Measurements from ENCODE around the gene SLC35F3. TPM values are rescaled to one million over a fixed set of nuclear protein-coding genes. Genes with fewer than 3 reads are reported as not detected.

SLC35F3 gene
- total and polyA plus RNA-seq, 12 donors: 0.12 to 3.2 (median 0.46) TPM

DNA sequence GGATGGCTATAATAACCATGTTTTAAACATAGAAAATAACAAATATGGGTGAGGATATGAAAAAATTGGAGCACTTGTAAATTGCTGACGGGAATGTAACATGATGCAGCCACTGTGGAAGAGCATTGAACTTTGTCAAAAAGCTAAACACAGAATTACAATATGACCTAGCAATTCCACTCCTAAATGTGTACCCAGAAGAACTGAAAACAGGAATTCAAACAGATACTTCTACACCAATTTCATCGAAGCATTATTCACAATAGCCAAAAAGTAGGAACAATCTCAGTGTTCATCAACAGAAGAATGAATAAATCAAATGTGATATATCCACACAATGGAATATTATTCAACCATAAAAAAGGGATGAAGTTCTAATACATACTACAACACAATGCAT, 436.1 kb downstream of the SLC35F3 start:
- peaks cover 0 to 14% (median 10%) of the 10 kb centered on the region in 3 donors for H3K9me3 ChIP-seq (replicated peaks in 1 of 3)
- no peaks in the 10 kb centered on the region for H3K4me1 ChIP-seq (replicated peaks in 1 of 2)
- H3K27me3 ChIP-seq: no peaks in the 10 kb centered on the region
- DNase-seq: no peak
- H3K36me3 ChIP-seq (replicated peaks in 1 of 2): no peaks in the 10 kb centered on the region
- no peak for TF ChIP-seq POLR2A (IDR thresholded peaks at IDR 0.05)
- TF ChIP-seq, protein P1, sequence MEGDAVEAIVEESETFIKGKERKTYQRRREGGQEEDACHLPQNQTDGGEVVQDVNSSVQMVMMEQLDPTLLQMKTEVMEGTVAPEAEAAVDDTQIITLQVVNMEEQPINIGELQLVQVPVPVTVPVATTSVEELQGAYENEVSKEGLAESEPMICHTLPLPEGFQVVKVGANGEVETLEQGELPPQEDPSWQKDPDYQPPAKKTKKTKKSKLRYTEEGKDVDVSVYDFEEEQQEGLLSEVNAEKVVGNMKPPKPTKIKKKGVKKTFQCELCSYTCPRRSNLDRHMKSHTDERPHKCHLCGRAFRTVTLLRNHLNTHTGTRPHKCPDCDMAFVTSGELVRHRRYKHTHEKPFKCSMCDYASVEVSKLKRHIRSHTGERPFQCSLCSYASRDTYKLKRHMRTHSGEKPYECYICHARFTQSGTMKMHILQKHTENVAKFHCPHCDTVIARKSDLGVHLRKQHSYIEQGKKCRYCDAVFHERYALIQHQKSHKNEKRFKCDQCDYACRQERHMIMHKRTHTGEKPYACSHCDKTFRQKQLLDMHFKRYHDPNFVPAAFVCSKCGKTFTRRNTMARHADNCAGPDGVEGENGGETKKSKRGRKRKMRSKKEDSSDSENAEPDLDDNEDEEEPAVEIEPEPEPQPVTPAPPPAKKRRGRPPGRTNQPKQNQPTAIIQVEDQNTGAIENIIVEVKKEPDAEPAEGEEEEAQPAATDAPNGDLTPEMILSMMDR (IDR thresholded peaks at IDR 0.05): no peak
- 85 to 92% (median 87%) methylated on average over 2 of the region's 2 CpGs for WGBS, 4 donors
- no peak overlapping the region for H3K27ac ChIP-seq
- no peak overlapping the region for H3K4me3 ChIP-seq
- intact Hi-C loops (cut with DNase I): no loop called here

DNA sequence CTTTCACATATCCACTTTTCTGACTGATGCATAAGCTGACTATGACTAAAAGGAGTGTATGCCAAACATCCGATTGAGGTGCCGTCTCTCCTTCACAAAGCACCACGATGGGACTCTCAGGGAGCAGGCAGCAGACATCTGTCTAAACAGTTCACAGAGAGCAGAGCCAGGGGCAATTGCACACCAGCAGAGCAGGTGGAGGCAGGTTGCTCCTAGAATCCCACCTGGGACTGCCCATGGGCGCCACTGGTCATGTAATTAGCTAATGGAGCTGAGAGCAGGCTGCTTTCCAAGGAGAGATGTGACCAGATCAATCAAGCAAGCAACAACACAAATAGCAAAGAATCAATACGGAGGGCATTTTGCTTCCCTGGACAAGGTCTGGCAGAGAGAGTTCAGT, 438.3 kb downstream of the SLC35F3 start:
- no peaks in the 10 kb centered on the region for H3K4me1 ChIP-seq (replicated peaks in 1 of 2)
- no peak overlapping the region for H3K4me3 ChIP-seq
- H3K36me3 ChIP-seq (replicated peaks in 1 of 2): no peaks in the 10 kb centered on the region
- no peak for DNase-seq
- no peaks in the 10 kb centered on the region for H3K27me3 ChIP-seq
- intact Hi-C loops (cut with DNase I): no loop called here
- WGBS, 4 donors: 71 to 80% (median 76%) methylated on average over 5 of the region's 5 CpGs
- TF ChIP-seq, protein P1 (IDR thresholded peaks at IDR 0.05): no peak
- TF ChIP-seq POLR2A (IDR thresholded peaks at IDR 0.05): no peak
- H3K27ac ChIP-seq: no peak overlapping the region
- H3K9me3 ChIP-seq (replicated peaks in 1 of 3): peaks cover 0 to 14% (median 0%) of the 10 kb centered on the region in 3 donors

DNA sequence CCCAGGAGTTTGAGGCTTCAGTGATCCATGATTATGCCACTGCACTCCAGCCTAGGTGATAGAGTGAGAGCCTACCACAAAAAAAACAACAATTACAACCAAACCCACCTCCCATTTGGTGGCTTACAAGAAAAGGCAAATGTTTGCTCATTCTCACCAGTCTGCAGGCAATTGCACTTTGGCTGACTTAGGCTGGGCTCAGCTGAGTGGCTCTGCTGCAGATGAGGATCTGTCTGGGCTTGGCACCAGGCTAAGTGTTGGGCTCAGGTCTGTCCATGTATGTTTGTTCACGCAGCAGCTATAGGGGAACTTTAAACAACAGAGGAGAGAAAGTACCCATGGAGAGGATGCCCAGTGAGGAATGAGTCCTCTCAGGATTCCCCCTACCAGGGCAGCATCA, 440.8 kb downstream of the SLC35F3 start:
- Histone ChIP-seq H3K4me3 (no peak overlapping the region), H3K27me3 (no peaks in the 10 kb centered on the region), H3K27ac (no peak overlapping the region), H3K9me3 (replicated peaks in 1 of 3) (no peaks in the 10 kb centered on the region), H3K4me1 (replicated peaks in 1 of 2) (no peaks in the 10 kb centered on the region), H3K36me3 (replicated peaks in 1 of 2) (no peaks in the 10 kb centered on the region)
- intact Hi-C loops (cut with DNase I): no loop called here
- TF ChIP-seq, protein P1 (IDR thresholded peaks at IDR 0.05): no peak
- TF ChIP-seq POLR2A (IDR thresholded peaks at IDR 0.05): no peak
- 86 to 95% (median 90%) methylated on average over 1 of the region's 1 CpG for WGBS, 4 donors
- DNase-seq: no peak

DNA sequence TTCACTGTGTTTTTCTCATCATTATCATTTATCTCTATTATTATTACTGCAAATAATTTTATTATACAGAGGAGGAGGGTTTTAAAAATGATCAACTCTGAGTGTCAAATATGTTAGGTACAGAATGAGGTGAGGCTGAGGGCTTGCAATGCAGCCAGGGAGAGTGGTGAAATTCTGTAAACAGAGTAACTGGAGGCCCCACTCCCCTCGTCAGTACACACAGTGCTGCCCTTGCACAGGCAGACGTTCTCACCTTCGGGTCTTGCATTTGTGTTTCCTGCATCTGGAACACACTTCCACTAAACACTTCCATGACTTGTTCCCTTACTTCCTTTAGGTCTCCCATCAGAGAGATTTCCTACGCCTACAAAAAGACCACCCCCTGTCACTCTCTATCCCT, 444.5 kb downstream of the SLC35F3 start:
- Histone ChIP-seq H3K36me3 (replicated peaks in 1 of 2) (no peaks in the 10 kb centered on the region), H3K27ac (no peak overlapping the region), H3K27me3 (peaks cover 4% of the 10 kb centered on the region), H3K9me3 (replicated peaks in 1 of 3) (no peaks in the 10 kb centered on the region), H3K4me3 (no peak overlapping the region), H3K4me1 (replicated peaks in 1 of 2) (no peaks in the 10 kb centered on the region)
- TF ChIP-seq, protein P1 (IDR thresholded peaks at IDR 0.05): no peak
- TF ChIP-seq POLR2A (IDR thresholded peaks at IDR 0.05): no peak
- no peak for DNase-seq
- intact Hi-C loops (cut with DNase I): no loop called here
- 56 to 60% (median 59%) methylated on average over 4 of the region's 4 CpGs for WGBS, 4 donors

All from adrenal gland (tissue), 12 donors.